HG03439 (cell line): ENCODE data around the gene ZBTB5.
"Not testable (repeated sequence)": the region's sequence is repeated elsewhere in the genome, so short reads cannot be mapped to it uniquely, and the experiment has no call there.

Experiments
- ATAC-seq: cut with Tn5 transposase; IDR thresholded peaks from one replicate; pipeline ENCODE4 v1.9.1; 2021; ENCODE audit warnings: mild to moderate bottlenecking, moderate library complexity; ENCODE audit not compliant: unreplicated experiment

The ZBTB5 gene

DNA sequence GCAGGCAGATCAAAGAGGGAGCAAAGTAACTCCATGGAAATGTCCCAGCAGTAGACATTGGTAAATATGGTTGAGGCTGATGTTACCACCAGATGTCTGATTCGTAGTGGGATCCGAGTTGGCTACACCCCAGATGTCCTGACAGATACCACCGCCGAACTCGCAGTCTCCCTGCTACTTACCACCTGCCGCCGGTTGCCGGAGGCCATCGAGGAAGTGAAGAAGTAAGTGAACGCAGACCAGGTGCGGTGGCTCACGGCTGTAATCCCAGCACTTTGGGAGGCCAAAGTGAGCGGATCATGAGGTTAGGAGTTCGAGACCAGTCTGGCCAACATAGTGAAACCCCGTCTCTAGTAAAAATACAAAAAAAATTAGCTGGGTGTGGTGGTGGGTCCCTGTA lies 38.8 kb downstream of the ZBTB5 start:
- ATAC-seq = not testable (repeated sequence)

DNA sequence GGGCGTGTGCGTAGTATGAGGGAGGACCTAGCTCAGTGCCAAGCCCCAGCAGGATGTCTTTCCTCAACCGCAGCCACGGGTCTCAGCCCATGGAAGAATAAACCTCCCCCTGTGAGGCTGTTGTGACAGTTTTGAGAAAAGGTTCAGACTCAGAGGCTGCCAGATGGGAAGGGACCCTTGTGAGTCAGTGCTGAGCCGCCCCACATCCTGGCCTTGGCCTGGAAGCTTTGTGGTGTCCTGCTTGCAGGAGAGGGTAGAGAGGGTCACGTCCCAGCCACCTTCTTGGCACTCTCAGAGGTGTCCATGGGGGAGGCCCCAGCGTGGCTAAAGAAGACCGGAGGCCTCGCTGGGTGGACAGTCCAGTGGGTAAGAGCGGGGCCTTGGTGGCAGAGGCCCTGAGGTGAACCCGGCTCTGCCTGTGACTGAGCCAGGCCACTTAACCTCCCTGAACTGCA lies 39.9 kb downstream of the ZBTB5 start:
- ATAC-seq = no peak

DNA sequence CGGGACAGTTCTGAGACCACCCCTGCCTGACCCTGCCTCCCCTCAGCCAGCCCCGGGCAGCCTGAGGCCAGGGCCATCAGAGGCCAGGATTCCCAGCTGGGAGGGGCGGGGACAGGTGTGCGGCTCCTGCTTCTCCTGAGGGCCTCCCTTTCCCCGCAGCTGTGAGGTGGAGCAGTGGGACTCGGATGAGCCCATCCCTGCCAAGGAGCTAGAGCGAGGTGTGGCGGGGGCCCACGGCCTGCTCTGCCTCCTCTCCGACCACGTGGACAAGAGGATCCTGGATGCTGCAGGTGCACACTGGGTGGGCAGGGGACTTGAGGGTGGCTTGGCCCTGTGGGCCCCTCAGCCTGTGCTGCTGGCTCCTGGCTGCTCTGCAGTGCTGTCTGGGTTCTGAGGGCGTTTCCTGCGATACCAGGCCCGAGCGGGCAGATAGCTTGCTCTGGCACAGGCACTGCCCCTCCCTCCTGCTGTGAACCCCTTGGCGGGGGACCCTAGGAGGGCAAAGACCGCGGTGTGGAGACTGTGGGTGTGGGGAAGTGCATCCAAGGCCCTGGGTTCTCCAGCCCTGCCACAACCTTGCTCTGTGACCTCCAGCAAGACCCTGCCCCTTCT lies 40.5 kb downstream of the ZBTB5 start:
- no peak for ATAC-seq

DNA sequence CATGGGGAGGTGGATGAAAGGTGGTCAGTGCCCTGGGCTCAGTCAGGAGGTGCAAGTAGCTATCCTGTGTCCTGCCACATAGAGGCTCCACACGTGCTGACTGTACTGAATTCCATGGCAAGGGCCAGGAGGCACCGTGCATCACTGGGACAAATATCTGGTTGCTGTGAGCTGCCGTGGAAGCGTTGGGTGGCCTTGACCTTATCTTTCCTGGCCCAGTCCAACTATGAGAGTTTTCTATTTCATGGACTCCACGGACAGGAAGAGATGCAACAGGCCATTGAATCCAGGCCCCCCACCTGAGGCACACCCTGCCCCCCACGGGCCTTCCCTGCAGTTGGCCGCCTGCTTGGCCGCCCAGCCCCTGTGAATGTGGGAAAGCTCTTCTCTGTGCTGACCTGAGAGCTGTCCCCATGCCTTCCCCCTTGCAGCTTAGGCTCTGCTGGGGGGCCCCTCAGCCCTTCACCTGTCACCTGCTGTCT lies 41.0 kb downstream of the ZBTB5 start:
- ATAC-seq = no peak

DNA sequence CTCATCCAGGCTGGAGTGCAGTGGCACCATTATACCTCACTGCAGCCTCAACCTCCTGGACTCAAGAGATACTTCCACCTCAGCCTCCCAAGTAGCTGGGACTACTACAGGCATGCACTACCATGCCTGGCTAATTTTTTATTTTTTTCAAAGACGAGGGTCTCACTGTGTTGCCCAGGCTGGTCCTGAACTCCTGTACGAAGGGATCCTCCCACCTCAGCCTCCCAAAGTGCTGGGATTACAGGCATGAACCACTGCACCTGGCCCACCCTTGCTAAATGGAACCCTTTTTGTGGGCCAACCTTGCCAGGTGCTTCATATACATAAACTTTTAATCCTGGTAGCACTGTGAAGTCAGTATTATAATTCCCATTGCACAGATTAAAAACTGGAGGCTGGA lies 41.7 kb downstream of the ZBTB5 start:
- ATAC-seq = no peak

GRCh38 chr9:37422289-37423104 lies 42.8 kb downstream of the ZBTB5 start, which contains the start of gene GRHPR:
TSS of gene GRHPR (plus strand) at chr9:37422696. CDS start at chr9:37422751, 55 bp downstream.
- peak; percentile 96 for ATAC-seq

DNA sequence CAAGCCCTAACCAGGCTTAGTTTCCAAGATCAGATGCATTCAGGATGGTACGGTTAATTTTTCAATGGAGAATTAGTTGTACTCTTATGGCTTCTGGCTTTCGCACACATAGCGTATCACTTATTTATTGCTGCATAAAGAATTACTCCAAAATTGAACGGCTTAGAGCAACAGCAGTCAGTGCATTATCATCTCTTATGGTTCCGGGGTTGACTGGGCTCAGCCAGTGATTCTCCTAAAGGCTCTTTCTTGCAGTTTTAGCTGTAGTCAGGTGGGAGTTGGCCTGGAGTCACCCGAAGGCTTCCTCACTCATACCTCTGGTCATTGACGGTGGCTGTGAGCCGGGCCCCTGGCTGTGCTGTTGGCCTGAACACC lies 43.3 kb downstream of the ZBTB5 start:
- ATAC-seq = no peak

- ATAC-seq = no peak
Measured at GRCh38 chr9:37420271-37421215, 44.7 kb downstream of the ZBTB5 start.

DNA sequence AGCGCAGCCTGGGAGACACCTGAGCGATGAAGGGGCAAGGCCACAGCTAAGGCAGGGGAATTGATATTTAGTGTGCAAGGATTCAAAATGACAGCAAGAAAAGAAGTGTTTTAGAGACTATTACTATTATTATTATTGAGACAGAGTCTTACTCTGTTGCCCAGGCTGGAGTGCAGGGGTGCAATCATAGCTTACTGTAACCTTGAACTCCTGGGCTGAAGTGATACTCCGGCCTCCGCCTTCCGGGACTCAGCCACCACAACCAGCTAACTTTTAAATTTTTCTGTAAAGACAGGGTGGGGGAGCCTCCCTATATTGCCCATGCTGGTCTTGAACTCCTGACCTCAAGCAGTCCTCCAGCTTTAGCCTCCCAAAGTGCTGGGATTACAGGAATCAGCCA lies 46.0 kb downstream of the ZBTB5 start:
- no peak for ATAC-seq

DNA sequence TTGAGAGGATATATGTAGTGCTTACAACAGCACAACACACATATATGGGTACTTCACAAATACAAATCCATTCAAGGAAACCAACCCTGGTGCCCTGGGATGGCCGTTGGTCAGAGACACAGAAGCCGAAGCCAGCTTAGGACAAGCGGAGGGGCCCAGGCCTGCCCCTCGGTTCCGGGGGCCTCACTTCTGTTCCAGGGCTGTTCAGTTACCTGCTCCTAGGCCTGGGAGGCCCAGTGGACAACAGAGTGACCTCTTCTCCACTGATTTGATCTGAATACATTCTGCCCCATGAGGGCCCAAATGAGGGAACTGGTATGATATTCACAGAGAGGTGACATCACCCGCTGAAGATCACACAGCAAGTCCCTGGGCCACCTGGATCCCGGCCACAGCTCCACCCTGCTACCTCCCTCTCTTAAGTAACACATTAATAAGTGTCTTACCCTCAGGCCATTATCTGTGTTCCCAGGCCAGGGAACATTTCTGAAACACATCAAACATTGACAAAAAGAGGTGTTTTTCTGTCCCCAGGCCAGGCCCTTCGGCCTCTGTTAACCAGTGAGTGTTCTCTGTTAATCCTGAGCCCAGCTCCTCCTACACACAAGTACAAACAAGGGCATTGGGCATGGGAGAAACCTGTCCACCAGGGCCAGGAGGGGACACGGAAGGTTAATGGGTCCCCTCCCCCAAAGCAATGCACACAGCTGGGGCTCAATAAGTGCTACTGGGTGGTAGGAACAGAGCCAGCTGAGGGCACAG lies 47.2 kb downstream of the ZBTB5 start:
- ATAC-seq = no peak

GRCh38 chr9:37417252-37417803 lies 47.9 kb downstream of the ZBTB5 start:
- no peak for ATAC-seq

GRCh38 chr9:37415011-37415719 lies 50.1 kb downstream of the ZBTB5 start:
- no peak for ATAC-seq

DNA sequence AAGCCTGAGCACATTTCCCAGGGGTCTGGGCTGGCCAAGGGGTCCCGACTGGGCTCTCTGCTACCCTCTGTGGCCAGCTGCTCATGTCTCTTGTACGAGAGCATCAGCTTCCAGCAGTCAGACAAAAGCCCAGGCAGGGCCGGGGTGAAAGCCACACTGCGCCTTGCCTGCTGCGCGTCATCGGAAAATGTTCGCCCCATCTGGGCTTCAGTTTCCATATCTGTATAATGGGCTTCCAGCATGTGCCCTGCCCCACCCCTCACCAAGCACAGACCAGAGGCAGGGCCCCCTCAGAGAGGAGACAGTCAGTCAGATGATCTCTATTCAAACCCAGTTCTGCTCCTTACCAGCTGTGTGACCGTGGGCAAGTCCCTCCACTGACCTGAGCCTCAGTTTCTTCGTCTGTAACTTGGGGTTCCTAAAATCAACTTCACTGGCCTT lies 50.7 kb downstream of the ZBTB5 start:
- no peak for ATAC-seq

- no peak for ATAC-seq
Measured at GRCh38 chr9:37413311-37413710, 51.9 kb downstream of the ZBTB5 start.

- ATAC-seq = no peak
Measured at GRCh38 chr9:37412431-37413151, 52.7 kb downstream of the ZBTB5 start.

DNA sequence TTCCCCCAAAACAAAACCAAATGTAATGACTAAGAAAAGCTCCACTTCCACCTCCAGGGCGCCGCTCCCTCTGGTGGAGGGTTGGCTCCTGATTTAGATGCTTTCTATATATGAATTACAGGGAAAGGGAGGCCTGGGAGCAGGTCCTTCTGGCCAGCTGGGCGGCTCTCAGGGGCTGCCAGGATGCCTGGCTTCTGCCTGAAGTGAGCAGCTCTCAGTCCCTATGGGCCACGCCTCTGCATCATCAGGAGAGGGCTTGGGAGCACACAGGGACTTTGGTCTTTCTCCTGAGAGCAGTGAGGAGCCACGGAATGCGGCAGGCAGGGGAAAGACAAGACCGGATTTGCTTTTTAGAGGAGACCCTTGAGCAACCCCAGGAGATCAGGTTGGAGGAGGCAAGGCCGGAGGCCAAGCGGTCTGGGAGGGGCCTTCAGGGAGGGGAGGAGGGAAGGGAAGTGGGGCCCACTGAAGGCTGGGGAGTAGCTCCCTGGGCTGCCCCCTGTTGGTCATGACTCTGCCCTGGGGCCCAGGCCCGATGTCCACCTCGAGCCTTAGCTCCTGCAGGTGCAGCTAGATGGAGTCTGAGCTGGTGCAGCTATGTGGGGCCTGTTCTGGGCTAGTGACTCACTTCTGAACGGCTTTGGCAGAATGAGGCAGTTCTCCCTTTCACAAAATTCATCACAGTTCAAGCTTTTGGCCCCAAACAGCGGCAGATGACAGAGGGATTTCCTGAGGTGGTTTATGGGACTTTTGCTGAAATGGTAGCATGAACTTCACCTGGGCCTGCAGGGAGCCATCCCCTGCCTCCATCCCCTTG lies 54.1 kb downstream of the ZBTB5 start:
- no peak for ATAC-seq

DNA sequence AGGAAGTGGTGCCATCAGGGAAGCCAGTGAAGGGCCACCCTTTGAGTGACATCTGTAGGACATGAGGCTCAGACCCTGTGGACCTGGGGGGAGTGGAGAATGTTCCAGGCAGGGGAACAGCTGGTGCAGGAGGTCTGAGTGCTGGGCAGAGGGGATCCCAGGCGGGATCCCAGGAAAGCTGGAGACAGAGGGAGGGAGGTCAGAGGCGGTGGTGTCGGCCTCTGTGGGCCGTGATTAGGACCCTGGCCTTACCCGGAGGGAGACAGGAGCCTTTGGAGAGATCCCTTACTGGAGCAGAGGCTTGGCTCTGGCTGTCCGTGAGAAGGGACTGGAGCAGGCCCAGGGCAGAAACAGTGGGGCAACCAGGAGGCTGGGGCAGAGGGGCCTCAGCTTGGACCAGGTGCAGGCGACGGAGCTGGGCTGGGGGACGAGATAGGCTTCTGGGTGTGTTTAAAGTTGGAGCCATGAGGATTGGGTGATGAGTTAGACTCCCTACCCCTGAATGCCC lies 54.8 kb downstream of the ZBTB5 start:
- ATAC-seq = no peak
